HL-60/S4 treated with phorbol 12-myristate 13-acetate at 8.2 ng/mL for 4 days and 3 days (cell line): ENCODE data around the gene MTERF4.

ENCODE experiments used
- in situ Hi-C: fragments of 300-500 bp; cut with MboI; formaldehyde crosslinking; loops from 2 replicates; pipeline ENCODE4 v1.15.0; 2022; ENCODE audit warnings: low sequenced_read_pairs

The MTERF4 gene

DNA sequence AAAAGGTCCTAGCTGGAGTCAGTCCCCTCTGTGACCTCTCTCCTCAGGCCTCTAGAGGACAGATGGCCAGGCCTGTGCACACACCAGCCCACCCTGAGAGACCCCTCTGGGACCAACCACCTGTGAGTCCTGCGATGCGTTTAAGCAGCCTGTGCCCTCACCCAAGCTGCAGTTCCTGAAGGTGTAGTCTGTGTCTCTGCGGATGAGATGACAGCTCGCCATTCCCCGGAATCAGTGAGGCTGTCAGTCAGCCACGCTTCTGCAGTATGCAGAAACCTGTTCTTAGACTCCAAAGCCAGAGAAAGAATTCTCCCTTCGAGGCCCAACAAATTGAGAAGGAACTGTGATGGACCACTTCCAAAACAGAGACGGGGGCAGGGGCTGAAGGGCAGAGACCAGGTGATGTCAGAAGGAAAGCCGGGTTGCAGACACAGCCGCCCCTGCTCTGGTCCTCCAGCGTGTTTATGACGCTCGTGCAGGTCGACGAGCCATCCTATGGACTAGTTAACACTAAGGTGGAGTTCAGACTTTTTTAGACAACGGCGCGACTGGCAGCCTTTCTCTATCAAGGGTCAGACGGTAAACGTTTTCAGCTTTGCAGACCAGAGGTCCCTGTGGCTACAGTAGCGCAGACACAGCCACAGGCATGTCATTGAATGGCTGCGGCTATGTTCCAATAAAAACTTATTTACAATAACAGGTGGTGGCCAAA lies 10.2 kb downstream of the MTERF4 start:
- in situ Hi-C loops: no loop called here

DNA sequence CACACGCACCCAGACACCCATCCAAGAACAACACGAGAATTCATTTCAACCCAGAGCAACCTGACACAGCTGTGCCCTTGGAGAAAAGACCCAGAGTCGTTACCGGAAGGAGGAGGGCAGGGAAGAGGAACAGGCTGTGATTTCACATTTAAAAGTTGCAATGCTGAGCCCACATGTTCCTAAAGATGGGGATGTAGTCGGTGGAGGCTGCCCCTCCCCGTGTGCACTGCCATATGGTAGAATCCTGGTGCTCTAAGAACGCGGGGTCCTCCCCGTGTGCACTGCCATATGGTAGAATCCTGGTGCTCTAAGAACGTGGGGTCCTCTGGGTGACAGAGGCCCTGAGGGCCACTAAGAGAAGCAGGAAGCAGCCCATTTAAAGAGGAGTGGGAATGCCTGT lies 10.9 kb downstream of the MTERF4 start:
- in situ Hi-C loops: no loop called here

DNA sequence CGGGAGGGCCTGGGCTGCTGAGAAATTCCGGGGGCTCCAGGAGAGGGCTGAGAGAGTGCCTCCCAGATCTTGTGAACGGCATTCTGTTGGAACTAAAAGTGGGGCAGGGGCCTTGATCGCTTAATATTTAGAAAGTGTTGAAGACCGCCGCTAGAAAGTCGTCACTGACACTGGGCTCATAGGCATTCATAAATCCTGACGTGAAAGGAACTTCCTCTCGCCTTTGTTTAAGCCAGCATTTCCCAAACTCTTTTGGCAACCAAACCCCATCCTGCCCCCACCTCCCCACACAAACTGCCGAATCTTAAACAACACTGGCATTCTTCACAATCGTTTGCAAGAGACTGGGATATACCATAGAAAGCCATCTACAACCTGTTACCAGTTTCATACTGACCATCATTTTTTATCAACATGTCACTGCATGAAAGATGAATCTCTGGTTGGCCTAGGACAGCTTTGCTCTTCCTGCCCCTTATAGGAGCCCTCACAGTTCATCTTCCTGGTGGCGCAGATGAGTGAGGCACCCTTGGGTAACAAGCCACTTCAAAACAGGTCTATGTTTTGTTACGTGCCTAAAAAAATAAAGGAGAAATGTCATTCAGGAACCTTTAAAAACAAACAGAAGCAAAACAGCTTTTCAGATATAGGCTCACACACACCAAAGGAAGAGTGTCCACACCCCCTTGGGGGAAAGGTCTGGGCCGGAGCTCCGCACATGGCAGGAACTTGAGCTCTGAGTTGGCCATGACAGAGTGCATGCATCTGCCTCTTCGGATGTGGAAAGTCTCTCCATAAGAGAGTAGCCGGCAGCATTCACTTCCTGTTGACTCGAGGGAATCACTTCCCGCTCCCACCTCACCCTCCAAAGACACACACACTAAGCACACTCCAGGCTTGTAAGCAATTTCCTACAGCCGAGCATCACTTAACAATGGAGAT lies 13.0 kb downstream of the MTERF4 start:
- in situ Hi-C loops: no loop called here

DNA sequence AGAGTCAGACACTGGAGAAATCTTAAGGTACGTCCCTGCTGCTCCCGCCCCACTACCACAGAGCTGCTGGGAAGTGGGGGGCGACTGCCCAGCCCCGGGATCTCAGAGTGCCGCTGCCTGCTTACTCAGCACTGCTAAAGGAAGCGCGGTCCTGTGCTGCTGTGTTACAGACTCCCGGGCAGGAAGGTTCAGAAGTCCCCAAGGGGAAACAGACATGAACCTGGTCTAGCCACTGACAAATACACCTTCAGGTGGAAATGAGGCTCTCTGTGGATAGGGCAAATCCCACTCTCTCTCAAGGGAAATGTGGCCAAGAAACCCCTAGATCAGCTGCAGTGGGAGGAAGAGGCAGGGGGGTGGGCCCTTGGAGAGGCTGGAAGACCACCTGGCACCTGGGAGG lies 13.7 kb downstream of the MTERF4 start:
- in situ Hi-C loops: no loop called here

DNA sequence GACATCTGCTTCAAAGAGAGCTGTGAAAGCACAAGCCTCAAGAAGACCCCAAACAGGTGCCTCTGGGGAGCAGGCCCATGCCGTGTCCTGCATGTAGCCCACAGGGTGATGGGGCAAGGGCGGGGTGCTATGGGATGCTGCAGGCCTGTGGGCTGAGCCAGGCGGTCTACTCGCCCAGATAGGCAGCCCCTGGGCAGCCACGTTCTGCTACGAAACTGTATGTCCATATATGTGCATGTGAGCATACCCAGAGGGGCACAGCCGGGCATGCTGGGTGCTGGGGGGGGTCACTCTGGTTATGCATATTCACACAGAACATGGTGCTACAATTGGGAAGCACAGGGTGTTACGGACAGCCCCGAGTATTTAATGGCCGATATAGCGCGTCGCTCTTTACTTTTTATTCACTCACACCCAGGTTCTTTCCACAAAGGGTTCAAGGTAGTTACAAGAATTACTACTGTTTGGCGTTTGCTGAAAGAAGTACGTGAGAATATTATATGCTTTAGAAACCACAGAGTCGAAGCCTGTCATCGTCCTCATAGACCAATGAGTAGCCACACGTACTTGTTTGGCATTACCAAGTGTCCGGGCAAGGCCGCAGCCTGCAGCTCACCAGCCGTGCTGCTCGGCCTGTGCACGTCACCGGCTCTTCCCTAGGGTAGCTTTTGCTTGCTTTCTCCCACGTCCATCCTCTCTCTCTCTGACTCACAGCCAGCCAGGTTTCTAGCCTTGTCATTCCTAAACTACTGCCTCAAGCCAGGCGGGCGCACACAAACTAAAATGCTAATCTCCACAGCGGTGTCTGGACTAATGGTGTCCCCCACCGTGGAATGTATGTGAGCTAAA lies 14.4 kb downstream of the MTERF4 start:
- in situ Hi-C loops: no loop called here

DNA sequence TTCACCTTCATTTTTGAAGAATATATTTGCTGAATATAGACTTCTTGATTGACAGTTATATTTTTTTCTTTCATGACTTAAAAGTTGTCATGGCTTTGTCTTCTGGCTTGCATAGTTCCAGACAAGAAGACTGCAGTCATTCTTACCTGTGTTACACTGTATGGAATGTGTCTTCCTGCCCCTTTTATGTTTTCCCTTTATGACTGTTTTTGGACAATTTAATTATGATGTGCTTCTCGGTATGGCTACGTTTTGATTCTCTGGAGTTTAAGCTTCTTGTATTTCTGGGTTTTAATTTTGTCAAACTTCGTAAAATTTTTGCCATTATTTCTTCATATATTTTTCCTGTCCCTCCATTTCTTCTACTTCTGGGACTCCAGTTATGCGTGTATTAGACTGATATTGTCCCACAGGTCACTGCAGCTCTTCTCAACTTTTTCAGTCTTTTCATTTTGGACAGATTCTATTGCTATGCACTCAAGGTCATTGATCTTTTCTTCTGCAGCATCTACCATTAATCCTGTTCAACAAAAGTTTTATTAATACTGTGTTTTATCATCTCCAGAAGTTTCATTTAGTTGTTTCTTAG lies 17.1 kb downstream of the MTERF4 start:
- in situ Hi-C loops: no loop called here

DNA sequence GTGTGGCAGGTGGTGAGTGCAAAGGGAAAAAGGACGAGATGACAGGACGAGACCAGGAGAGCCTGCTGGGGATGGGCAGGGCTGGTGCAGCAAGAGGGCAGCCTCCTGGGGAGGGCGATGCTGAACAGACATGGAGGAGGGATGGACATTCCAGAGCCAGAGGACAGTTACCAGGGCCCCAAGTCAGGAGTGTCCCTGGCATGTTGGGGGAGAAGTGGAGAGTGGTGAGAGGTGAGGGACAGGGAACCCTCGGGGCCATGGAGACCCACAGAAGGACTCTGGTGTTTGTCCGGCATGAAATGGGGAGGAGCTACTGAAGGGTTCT lies 19.0 kb downstream of the MTERF4 start:
- in situ Hi-C loops: no loop called here

DNA sequence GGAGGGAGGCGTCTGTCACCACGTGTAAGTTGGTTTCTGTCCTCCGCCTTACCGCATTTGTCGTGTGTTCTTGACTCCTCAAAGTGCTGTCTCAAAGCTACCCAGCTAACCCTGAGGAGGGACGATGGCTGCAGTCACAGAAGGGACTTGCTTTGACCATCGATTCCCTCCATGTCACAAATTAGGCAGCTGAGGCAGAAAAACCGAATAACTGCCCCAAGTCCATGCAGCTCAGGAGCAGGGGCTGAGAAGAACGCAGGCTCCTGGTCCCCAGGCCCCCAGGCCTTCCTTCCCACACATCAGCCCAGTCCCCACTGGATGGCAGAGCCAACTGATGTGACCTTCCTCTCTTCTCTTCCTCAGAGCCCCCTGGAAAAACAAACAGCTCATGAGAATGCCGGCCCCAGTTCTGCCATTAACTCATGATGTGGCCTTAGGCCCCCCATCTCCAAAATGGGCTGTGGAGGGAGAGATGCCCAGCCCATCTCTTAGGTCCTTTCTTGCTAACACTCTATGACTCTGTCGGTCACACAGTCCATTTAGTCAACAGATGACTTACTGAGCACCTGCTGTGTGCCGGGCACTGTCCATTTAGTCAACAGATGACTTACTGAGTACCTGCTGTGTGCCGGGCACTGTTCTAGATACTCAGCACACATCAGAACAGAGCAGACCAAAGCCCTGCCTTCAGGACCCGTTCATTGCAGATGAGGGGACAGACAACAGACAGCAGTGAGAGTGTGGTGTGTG lies 19.6 kb downstream of the MTERF4 start:
- in situ Hi-C loops: no loop called here

DNA sequence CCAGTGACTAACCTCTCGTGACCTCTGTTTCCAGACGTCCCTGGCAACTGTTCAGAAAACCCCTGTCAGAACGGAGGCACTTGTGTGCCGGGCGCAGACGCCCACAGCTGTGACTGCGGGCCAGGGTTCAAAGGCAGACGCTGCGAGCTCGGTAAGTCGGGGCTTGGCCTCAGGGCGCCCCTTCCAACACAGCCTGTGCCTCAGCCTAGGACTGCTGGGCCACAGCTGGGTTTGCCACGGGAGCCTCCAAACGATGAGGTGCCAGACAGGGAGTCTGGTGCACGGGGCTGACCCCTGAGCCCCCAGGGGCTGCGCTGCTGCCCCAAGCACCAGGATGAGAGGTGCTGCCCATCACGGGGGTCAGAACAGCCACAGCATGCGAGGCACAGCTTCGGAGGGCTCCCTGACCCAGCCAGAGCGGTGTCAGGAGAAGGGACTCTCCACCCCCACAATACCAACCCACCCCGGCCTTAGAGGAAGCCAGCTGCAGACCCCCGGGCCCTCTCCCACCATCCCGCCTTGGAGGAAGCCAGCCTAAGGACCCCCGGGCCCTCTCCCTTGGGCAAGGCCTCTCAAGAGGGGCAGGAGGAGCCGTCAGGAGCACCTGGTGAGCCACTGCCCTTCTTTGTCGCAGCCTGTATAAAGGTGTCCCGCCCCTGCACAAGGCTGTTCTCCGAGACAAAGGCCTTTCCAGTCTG lies 20.3 kb downstream of the MTERF4 start:
- in situ Hi-C loops: no loop called here

DNA sequence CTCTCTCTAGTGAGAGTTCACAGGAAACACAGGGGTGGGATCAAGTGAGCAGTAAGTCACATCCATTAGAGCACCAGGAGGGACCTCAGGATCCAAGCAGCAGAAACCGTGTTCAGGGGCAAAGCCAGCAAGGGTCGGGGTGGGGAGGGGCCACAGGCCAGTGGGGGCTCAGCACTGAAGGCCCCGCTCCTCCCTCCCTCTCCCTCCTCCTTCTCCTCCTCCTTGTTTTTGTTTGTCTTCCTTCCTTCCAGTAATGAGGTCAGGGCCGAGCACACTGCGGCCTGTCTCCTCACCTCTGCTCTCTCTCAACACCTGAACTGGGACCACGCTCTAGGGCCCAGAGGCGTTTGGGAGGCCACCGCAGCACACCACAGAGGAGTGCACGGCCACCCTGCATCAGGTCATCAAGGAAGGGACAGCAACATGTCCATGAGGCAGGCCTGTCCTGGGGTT lies 20.9 kb downstream of the MTERF4 start:
- in situ Hi-C loops: no loop called here

DNA sequence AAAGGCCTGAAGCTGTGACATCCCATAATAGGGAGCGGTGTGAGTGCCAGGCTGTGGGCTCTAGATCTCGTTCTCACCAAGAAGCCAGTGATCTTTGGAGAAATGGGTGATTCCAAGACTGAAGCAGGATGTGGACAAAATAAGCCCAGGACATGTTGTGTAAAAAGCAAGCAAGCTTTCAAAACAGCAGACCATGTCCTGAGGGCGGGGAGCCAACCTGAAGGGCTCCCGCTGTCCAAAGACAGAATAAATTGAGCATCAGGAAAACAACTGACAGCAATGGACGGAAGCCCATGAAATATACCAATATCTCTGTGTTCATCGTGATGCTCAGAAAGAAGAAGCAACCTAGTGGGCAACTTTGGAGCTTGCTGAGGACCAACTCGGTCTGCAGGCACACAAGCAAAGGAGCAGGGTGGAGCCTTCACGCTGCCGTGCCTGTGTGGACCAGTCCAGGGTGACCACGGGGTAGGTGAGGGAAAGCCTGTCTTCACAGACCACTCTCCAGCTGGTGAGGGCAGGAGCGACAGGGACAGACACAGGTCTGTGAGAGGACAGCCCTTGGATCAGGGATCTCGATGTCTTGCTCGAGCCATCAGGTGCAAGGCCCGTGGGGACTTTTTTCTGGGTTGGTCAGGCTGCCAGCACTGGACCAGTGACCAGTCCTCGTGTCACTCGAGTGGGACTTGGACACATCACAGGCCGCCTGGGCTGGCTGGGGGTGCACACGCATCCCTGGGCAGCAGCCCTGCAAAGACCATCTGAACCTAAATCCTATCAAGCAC lies 21.5 kb downstream of the MTERF4 start:
- in situ Hi-C loops: no loop called here

DNA sequence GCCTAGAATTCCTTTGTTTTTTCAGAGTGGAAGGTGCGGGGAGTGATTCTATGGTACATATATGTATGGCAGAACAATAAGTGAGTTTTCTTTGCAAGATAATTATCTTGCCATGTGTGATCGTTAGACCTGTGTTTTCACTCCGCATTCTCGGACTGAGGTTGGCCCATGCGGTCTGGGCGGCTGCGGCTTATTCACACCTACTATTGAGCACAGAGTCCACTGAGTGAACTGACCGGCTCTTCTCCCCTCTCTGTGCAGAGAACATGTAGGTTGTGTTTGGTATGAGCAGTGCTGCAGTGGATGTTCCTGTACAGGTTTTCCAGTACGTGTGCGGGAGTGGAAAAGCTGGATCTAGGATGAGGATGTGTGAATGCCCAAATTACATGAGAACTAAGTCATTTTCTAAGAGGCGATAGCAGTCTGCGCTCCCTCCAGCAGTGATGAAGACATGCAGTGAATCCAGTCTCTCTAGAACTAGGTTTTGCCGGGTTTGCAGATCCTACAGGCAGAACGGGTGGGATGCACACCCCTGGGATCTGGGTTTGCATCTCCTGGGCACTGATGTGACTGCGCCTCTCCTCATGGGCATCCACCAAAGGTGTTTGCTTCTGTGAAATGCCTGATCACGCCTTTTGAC lies 27.1 kb downstream of the MTERF4 start:
- in situ Hi-C loops: no loop called here

DNA sequence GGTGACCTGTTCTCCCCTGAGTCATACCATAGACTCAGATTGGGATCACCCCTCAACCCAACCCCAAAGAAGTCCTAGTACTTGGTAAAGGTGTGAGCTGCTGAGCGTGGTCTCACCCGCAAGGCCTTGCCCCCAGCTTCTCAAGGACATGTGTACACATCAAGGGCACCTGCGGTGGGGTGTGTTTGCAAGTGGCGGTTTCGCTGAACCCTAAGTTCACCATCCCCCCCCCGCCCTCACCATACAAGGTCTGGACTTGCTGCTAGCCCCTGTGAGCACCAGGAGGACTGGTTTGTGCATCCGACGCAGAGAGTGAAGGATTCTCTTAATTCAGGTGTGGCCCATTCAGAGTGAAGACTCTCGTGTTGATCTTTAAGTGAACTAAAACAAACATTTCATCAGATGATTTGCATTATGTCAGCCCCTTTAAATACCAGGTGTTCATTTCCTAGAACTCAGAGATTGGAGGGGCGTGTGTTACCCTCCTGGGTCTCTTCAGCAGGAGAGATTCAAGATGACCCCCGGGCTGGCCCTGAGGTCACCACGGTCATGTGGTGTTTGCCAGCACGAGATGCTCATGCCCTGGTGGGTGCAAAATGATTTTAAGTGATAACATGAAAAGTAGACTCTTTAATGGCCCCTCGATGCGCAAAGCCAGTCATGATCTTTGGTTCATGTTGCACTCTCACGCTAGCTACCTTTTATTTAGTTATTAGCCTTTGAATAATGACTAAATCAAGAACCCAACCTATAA lies 27.8 kb downstream of the MTERF4 start:
- in situ Hi-C loops: no loop called here

DNA sequence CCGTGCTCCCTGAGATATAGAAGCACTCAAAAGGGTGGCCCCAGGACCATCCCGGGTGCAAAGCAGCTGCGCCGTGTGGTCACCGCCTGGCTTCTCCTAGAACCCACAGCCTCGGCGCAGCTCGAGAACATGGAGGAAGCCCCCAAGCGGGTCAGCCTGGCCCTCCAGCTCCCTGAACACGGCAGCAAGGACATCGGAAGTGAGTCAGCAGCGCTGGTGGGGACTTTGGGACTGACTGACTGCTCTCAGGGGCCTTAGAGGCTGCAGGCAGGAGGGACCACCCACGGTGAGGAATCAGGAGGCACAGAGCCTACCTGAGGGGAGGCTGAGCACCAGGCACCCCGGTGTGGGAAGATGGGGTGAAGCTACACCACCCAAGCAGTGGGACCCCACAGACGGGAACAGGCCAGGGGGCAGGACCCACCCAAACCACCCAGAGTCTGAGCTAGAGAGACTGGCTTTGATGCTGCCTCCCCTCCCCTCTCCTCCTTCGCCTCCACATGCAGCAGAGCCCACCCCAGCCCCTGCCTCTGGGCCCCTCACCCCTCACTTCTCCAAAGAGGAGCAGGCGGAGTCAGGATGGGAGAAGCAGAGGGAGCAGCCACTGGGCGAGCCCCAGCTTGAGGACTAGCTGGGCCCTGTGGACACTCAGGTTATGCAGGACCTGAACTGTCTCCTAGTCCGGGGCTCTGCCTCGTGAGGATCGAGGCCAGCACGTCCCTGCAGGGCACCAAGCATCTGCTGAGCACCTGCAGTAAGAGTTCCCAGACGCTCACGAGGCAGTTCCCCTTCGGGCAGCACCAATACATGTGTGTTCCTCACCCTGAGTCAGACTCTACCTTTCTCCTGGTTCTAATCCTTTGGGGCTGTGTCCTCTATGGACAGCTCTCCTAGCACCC lies 28.7 kb downstream of the MTERF4 start:
- in situ Hi-C loops: no loop called here

DNA sequence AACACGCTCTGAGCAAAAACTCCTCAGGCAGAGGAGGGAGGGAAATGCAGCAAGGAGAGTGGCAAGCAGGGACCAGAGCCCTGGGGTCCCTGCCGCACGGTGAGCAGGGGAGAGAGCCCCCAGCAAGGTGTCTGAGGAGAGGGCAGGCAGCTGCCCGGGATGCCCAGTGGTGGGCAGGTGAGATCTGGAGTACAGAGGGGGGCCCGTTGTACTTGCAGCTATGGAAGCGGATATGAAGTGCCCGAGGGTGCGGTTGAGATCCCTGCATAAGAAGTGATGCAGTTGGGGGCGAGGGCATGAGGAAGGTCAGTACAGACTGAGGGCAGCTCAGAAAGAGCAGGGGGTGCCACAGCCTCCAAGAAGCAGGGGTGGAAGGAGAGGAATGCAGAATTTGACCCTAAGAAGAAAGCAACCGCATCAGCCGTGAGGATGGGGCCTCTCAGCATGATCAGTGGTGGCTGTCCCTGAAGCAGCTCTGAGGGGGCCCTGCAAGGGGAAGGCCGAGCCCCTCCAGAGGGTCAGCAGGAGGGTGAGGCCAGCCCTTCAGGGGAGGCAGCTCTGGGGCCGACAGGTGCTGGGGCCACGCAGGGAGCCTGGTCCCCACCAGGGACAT lies 29.4 kb downstream of the MTERF4 start:
- in situ Hi-C loops: no loop called here

DNA sequence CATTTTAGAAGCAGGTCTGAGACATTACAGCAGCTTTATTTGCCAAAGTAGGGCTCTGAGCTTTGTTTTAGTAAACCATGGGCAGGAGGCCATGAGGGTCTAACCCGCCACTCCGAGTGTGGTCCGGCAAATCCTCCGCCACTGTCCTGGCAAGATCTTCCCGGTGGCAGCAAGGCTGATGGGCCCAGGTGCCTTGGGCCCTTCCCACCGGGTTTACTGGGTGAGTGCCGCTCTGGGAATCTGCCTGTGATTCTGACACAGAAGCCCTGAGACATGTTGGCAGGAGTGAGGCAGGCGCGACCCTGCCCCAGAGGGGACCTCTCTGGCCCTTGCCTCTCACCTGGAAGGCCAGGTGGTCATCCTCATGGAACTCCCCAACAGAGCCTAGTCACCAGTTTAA lies 29.9 kb downstream of the MTERF4 start:
- in situ Hi-C loops: no loop called here
